GM12878 (cell line): ENCODE measurements around the gene CDH5. TPM values are rescaled to one million over a fixed set of nuclear protein-coding genes. Genes with fewer than 3 reads are reported as not detected.

Source experiments
- ATAC-seq: fragments of 200-7000 bp; cut with Tn5 transposase; 3 replicates; pipeline ENCODE4 v1.9.1; 2020; ENCODE audit warnings: mild to moderate bottlenecking, moderate library complexity
- BruUV-seq: library from RNA; stranded (reverse); fragments of 400-500 nt; replicated peaks from 2 replicates; lab custom pipeline; 2021; lab: Mats Ljungman, UMichigan
- CTCF ChIA-PET: fragments of 300-600 bp; sonication (Branson Sonifier 250); formaldehyde crosslinking; extraction: SDS; loops from one replicate; lab custom pipeline; 2021; ENCODE audit warnings: inconsistent platforms; lab: Yijun Ruan, JAX
- POLR2A ChIA-PET: fragments of 350-600 bp; formaldehyde crosslinking; extraction: SDS; loops from one replicate; lab custom pipeline; 2021; ENCODE audit warnings: inconsistent platforms; lab: Charles Lee
- RAD21 ChIA-PET: fragments of 300-600 bp; sonication (Branson Sonifier 250); formaldehyde crosslinking; loops from one replicate; lab custom pipeline; 2023; ENCODE audit warnings: antibody characterized with exemption; ENCODE audit not compliant: unreplicated experiment; lab: Charles Lee
- SMC1A ChIA-PET: fragments of 300-600 bp; sonication (Branson Sonifier 250); formaldehyde crosslinking; loops from one replicate; lab custom pipeline; 2023; ENCODE audit not compliant: unreplicated experiment, uncharacterized antibody; lab: Charles Lee
- DNase-seq: peaks from one replicate; pipeline ENCODE4 v3.0.0-alpha.2; 2011; ENCODE audit warnings: low read depth, low spot score
- FAIRE-seq: peaks from 3 replicates; lab custom pipeline; 2011; peaks lifted over from hg19 to GRCh38; lab: Jason Lieb, UNC
- H2AFZ ChIP-seq: 2 replicates; pipeline ENCODE4 v1.6.0; 2011; ENCODE audit warnings: low read depth, low read length, control low read depth; ENCODE audit not compliant: control insufficient read depth
- H3K27ac ChIP-seq: 2 replicates; pipeline ENCODE4 v1.5.1; 2011; ENCODE audit warnings: control low read depth; ENCODE audit not compliant: control insufficient read depth, insufficient read depth
- H3K27me3 ChIP-seq, 2 experiments: replicated peaks in 1 of 2; 2 replicates each; pipeline versions ENCODE4 v1.6.0 to v1.6.1; 2011; ENCODE audit warnings: low read length in 1 of 2; ENCODE audit not compliant: control insufficient read depth in 2 of 2, insufficient read depth in 2 of 2
- H3K36me3 ChIP-seq, 2 experiments: 2 replicates each; pipeline ENCODE4 v1.5.1; 2011; ENCODE audit warnings: low read length in 1 of 2; ENCODE audit not compliant: control insufficient read depth in 2 of 2, insufficient read depth in 2 of 2
- H3K4me1 ChIP-seq: 2 replicates; pipeline ENCODE4 v1.6.1; 2011; ENCODE audit warnings: mild to moderate bottlenecking, low read length, moderate library complexity, mixed read lengths; ENCODE audit not compliant: control insufficient read depth, insufficient read depth
- H3K4me2 ChIP-seq: 2 replicates; pipeline ENCODE4 v1.6.0; 2011; ENCODE audit warnings: control low read depth; ENCODE audit not compliant: control insufficient read depth, insufficient read depth
- H3K4me3 ChIP-seq: fragments of 200-600 bp; sonication (generic); 2 replicates; pipeline ENCODE4 v1.5.1; 2016
- H3K79me2 ChIP-seq: 2 replicates; pipeline ENCODE4 v1.6.0; 2011; ENCODE audit warnings: low read length; ENCODE audit not compliant: control insufficient read depth, insufficient read depth
- H3K9ac ChIP-seq: 2 replicates; pipeline ENCODE4 v1.8.0; 2011; ENCODE audit warnings: low read length, control low read depth, mixed read lengths; ENCODE audit not compliant: control insufficient read depth, insufficient read depth
- H3K9me3 ChIP-seq: replicated peaks from 3 replicates; pipeline ENCODE4 v1.5.1; 2011; ENCODE audit warnings: mild to moderate bottlenecking, low read length; ENCODE audit not compliant: control insufficient read depth, insufficient read depth
- H4K20me1 ChIP-seq: 2 replicates; pipeline ENCODE4 v1.6.0; 2011; ENCODE audit not compliant: control insufficient read depth, insufficient read depth
- EGR1 ChIP-seq, 2 experiments: IDR thresholded peaks; 1 replicate in 1 of 2; 2 replicates in 1 of 2; pipeline ENCODE4 v1.6.1; 2011 to 2012; ENCODE audit warnings: low read depth in 2 of 2, low read length in 2 of 2, borderline replicate concordance in 1 of 2, mild to moderate bottlenecking in 1 of 2, moderate library complexity in 1 of 2
- EZH2 ChIP-seq: IDR thresholded peaks from 2 replicates; pipeline ENCODE4 v1.6.1; 2012; ENCODE audit warnings: low read depth, mild to moderate bottlenecking, control low read depth, inconsistent platforms, low read length, borderline replicate concordance; ENCODE audit not compliant: control insufficient read depth
- MXI1 ChIP-seq: fragments of 150-350 bp; IDR thresholded peaks from 2 replicates; pipeline ENCODE4 v1.6.1; 2011; ENCODE audit warnings: low read depth, mild to moderate bottlenecking, inconsistent platforms, low read length, improper control_type of control experiment
- NBN ChIP-seq: fragments of 450-650 bp; IDR thresholded peaks from 2 replicates; pipeline ENCODE4 v1.6.1; 2016
- ZNF217 ChIP-seq: fragments of 450-650 bp; IDR thresholded peaks from 2 replicates; pipeline ENCODE4 v1.6.1; 2017; ENCODE audit warnings: antibody characterized with exemption, mild to moderate bottlenecking
- WGBS: methylation state at CpG from one replicate; pipeline ENCODE4 v1.1.6; 2016; ENCODE audit warnings: low lambda C conversion rate; ENCODE audit not compliant: insufficient replicate concordance, insufficient coverage; ENCODE audit errors: missing lambda C conversion rate; 5-methylcytosine and 5-hydroxymethylcytosine counted together
- in situ Hi-C: fragments of 300-500 bp; cut with MboI; formaldehyde crosslinking; loops from 9 replicates; pipeline ENCODE4 v1.14.3; 2018; ENCODE audit warnings: mixed read lengths
- intact Hi-C: fragments of 100-400 bp; cut with micrococcal nuclease; formaldehyde crosslinking; loops from one replicate; pipeline ENCODE4 v1.14.2; 2022; ENCODE audit not compliant: unreplicated experiment
- polyA plus RNA-seq, 11 experiments: library from polyadenylated mRNA; depleted of rRNA in 4 of 11; unstranded in 6 of 11; stranded (reverse) in 5 of 11; fragments of >200 nt; fragmentation: Nextera tagmentation in 4 of 11; fragmentation: Illumina TruSeq in 1 of 11; extraction: Ambion mirVana in 4 of 11; extraction: Trizol in 1 of 11; gene quantifications; 1 replicate in 1 of 11; 2 replicates in 10 of 11; pipeline versions ENCODE4 v1.2.1 to v1.2.3, GENCODE V29; 2011 to 2016; ENCODE audit warnings: inconsistent platforms in 2 of 11, missing spikeins in 2 of 11, low read depth in 1 of 11
- total RNA-seq, 4 experiments: library from RNA; depleted of rRNA in 3 of 4; stranded (reverse); fragments of >200 nt in 3 of 4; fragmentation: Illumina TruSeq in 1 of 4; extraction: Trizol in 1 of 4; gene quantifications; 2 replicates each; pipeline versions ENCODE4 v1.2.1 to v1.2.3, GENCODE V29; 2013 to 2021
- TF ChIP-seq, protein P1 (sequence below): fragments of 450-650 bp; IDR thresholded peaks from 2 replicates; pipeline ENCODE4 v1.6.1; 2017; ENCODE audit warnings: mild to moderate bottlenecking, moderate library complexity

Gene CDH5
- total and polyA plus RNA-seq, 10 of the 15 experiments (the other 5 are each of a cell fraction or from before 2014, with no cell fraction given), result not detected

DNA sequence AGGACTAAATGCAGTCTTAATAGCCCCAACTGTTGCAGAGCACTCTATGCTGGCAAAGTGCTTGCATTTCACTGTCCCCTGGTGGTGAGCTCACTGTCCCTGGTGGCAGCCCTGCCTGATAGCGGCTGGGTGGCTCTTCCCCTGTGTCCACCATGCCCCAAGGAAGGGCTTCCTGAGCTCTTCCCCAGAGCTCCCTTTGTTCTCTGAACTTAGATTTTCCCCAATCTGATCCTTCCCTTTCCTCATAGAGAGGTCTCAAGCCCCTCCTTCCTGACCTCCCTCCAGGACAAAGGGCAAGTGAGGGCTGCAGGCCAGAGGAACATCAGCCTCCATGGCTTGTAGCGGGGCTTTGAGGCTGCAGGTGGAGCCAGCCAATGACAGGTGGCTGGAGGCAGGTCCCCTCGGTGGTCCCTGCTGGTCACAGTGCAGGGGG lies 77.6 kb downstream of the CDH5 start:
- peaks cover 3% of the 10 kb centered on the region in 2 experiments for H3K27me3 ChIP-seq
- 9% methylated on average over 3 of the region's 3 CpGs for WGBS
- ChIA-PET SMC1A (interaction anchor here (0.5 kb wide), 1 partner anchor 36 kb away, joined by 3 read pairs; no protein-coding TSS in a partner anchor), POLR2A (no interaction called here), CTCF (interaction anchor here (1.0 to 1.7 kb wide), 2 partner anchors 11 to 386 kb away, joined by 3 to 5 read pairs; partner anchors contain the start of gene NAE1), RAD21 (no interaction called here)
- ATAC-seq (peak; percentile 45; the same call in 2 of the 3 replicates), DNase-seq (no peak), FAIRE-seq (no peak)
- no peaks in the 10 kb centered on the region for H3K79me2 ChIP-seq
- in situ Hi-C loops, result no loop called here
- no peak overlapping the region for H3K4me3 ChIP-seq
- H4K20me1 ChIP-seq, result no peaks in the 10 kb centered on the region
- H3K9me3 ChIP-seq, result no peaks in the 10 kb centered on the region
- H3K4me1 ChIP-seq, result no peaks in the 10 kb centered on the region
- no peak overlapping the region for H3K9ac ChIP-seq
- no peak overlapping the region for H3K27ac ChIP-seq
- no peak for TF ChIP-seq MXI1
- TF ChIP-seq EZH2, result no peak
- no peak for TF ChIP-seq ZNF217
- TF ChIP-seq, protein P1, sequence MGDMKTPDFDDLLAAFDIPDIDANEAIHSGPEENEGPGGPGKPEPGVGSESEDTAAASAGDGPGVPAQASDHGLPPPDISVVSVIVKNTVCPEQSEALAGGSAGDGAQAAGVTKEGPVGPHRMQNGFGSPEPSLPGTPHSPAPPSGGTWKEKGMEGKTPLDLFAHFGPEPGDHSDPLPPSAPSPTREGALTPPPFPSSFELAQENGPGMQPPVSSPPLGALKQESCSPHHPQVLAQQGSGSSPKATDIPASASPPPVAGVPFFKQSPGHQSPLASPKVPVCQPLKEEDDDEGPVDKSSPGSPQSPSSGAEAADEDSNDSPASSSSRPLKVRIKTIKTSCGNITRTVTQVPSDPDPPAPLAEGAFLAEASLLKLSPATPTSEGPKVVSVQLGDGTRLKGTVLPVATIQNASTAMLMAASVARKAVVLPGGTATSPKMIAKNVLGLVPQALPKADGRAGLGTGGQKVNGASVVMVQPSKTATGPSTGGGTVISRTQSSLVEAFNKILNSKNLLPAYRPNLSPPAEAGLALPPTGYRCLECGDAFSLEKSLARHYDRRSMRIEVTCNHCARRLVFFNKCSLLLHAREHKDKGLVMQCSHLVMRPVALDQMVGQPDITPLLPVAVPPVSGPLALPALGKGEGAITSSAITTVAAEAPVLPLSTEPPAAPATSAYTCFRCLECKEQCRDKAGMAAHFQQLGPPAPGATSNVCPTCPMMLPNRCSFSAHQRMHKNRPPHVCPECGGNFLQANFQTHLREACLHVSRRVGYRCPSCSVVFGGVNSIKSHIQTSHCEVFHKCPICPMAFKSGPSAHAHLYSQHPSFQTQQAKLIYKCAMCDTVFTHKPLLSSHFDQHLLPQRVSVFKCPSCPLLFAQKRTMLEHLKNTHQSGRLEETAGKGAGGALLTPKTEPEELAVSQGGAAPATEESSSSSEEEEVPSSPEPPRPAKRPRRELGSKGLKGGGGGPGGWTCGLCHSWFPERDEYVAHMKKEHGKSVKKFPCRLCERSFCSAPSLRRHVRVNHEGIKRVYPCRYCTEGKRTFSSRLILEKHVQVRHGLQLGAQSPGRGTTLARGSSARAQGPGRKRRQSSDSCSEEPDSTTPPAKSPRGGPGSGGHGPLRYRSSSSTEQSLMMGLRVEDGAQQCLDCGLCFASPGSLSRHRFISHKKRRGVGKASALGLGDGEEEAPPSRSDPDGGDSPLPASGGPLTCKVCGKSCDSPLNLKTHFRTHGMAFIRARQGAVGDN, result no peak
- TF ChIP-seq NBN, result no peak
- TF ChIP-seq EGR1 (IDR thresholded peaks at IDR 0.05; ENCODE audit: borderline replicate concordance in 1 of 2, low read depth in 2 of 2, low read length in 2 of 2), result no peak
- no TSS peak for BruUV-seq
- no peak overlapping the region for H2AFZ ChIP-seq
- H3K4me2 ChIP-seq, result no peak overlapping the region
- intact Hi-C loops, result no loop called here
- no peaks in the 10 kb centered on the region for H3K36me3 ChIP-seq
